ENCODE results near the gene FSCN2. TPM values are rescaled to one million over a fixed set of nuclear protein-coding genes. Genes with fewer than 3 reads are reported as not detected.

The FSCN2 gene
- total and polyA plus RNA-seq, 2 of the 4 experiments (the other 2 are of a cell fraction), result 0.18 to 0.84 TPM

GRCh38 chr17:81539961-81540675 is 11.9 kb downstream of the FSCN2 start:
- no peaks in the 10 kb centered on the region for H3K9me3 ChIP-seq (ENCODE audit: control insufficient read depth, insufficient read depth, low read length)
- no peak overlapping the region for H4K5ac ChIP-seq (ENCODE audit: low read depth, low read length)
- H2BK120ac ChIP-seq (ENCODE audit: low read depth, low read length), result no peak overlapping the region
- no peak for ATAC-seq (ENCODE audit: low read depth)
- H3K23ac ChIP-seq (ENCODE audit: low read depth, low read length), result no peak overlapping the region
- H3K27ac ChIP-seq (ENCODE audit: insufficient read depth, low read length), result no peak overlapping the region
- DNase-seq, result no peak
- H3K18ac ChIP-seq (ENCODE audit: low read depth, low read length), result no peak overlapping the region
- peaks cover 10% of the 10 kb centered on the region; the same call in 1 of the 2 replicates for H3K27me3 ChIP-seq (ENCODE audit: control insufficient read depth, insufficient read depth, low read length)
- POLR2A ChIA-PET (ENCODE audit: unreplicated experiment), result no interaction called here
- H3K56ac ChIP-seq (ENCODE audit: extremely low read depth, insufficient read depth, low read length), result no peak overlapping the region
- H3K4me3 ChIP-seq (ENCODE audit: insufficient read depth, low read depth, low read length), result no peak overlapping the region
- H2AFZ ChIP-seq (replicated peaks; ENCODE audit: low read length, poor library complexity), result no peak overlapping the region
- peaks cover 7% of the 10 kb centered on the region; the same call in 1 of the 2 replicates for H4K20me1 ChIP-seq (ENCODE audit: insufficient read depth, low read length)
- TF ChIP-seq RAD21 (IDR thresholded peaks at IDR 0.05; ENCODE audit: low read length) (no peak), NFE2L2 (IDR thresholded peaks at IDR 0.05; ENCODE audit: low read depth, low read length) (no peak), CHD1 (IDR thresholded peaks at IDR 0.05; ENCODE audit: low read depth, low read length) (no peak), SMC3 (IDR thresholded peaks at IDR 0.05; ENCODE audit: low read depth, low read length) (no peak), MXI1 (IDR thresholded peaks at IDR 0.05; ENCODE audit: borderline replicate concordance, low read depth, low read length) (no peak), BHLHE40 (IDR thresholded peaks at IDR 0.05; ENCODE audit: low read depth, low read length) (no peak), MAZ (IDR thresholded peaks at IDR 0.05; ENCODE audit: borderline replicate concordance, low read depth, low read length) (no peak), USF2 (IDR thresholded peaks at IDR 0.05; ENCODE audit: low read depth, low read length) (no peak), POLR2A (IDR thresholded peaks at IDR 0.05; ENCODE audit: low read depth, low read length) (no peak), CTCF (conservative IDR thresholded peaks at IDR 0.05; ENCODE audit: low read depth, low read length) (no peak), CEBPB (IDR thresholded peaks at IDR 0.05; ENCODE audit: low read depth, low read length) (no peak), ELK1 (IDR thresholded peaks at IDR 0.05; ENCODE audit: borderline replicate concordance, low read depth, low read length) (no peak), RCOR1 (IDR thresholded peaks at IDR 0.05; ENCODE audit: insufficient replicate concordance, low read length) (no peak), RFX5 (IDR thresholded peaks at IDR 0.05; ENCODE audit: low read depth, low read length) (no peak), FOS (IDR thresholded peaks at IDR 0.05; ENCODE audit: low read depth, low read length) (no peak), MAFK (IDR thresholded peaks at IDR 0.05; ENCODE audit: low read depth, low read length) (no peak)
- intact Hi-C loops (cut with micrococcal nuclease) (no loop called here), dilution Hi-C loops (cut with HindIII; ENCODE audit: low sequenced_read_pairs, unreplicated experiment) (no loop called here), in situ Hi-C loops (cut with MboI; ENCODE audit: low sequenced_read_pairs) (no loop called here)
- H3K4ac ChIP-seq (ENCODE audit: low read depth, low read length), result no peak overlapping the region
- H3K9me1 ChIP-seq (ENCODE audit: insufficient read depth, low read length), result no peaks in the 10 kb centered on the region
- no peak overlapping the region for H2BK20ac ChIP-seq (ENCODE audit: low read depth, low read length)
- H2AK9ac ChIP-seq (replicated peaks; ENCODE audit: low read depth, low read length, poor library complexity), result no peak overlapping the region
- H2BK15ac ChIP-seq (ENCODE audit: low read depth, low read length), result no peak overlapping the region
- H4K91ac ChIP-seq (ENCODE audit: insufficient read depth, low read depth, low read length), result no peak overlapping the region
- no peaks in the 10 kb centered on the region; a peak in 1 of 4 replicates for H3K79me1 ChIP-seq (ENCODE audit: low read depth in 1 of 2, low read length in 2 of 2)
- H3K14ac ChIP-seq (replicated peaks; ENCODE audit: low read depth, low read length), result no peak overlapping the region
- H2AK5ac ChIP-seq (ENCODE audit: low read depth, low read length), result no peak overlapping the region
- no peaks in the 10 kb centered on the region for H3K4me1 ChIP-seq (ENCODE audit: control insufficient read depth, insufficient read depth, low read length)
- WGBS, 2 experiments (ENCODE audit: extremely low coverage in 2 of 2, insufficient read length in 1 of 2), result 98% methylated on average over 13 of the region's 28 CpGs; no CpG with 5 or more reads in 1 of the 2 experiments
- peaks cover 34% of the 10 kb centered on the region for H3K36me3 ChIP-seq (ENCODE audit: control insufficient read depth, insufficient read depth, low read length)
- BruUV-seq (replicated peaks), result no TSS peak
- H3K4me2 ChIP-seq (ENCODE audit: low read depth, low read length), result no peak overlapping the region
- CTCF ChIA-PET, result no interaction called here
- no peak overlapping the region for H3K9ac ChIP-seq (ENCODE audit: low read depth, low read length)
- H4K8ac ChIP-seq (ENCODE audit: low read depth in 2 of 2, low read length in 2 of 2), result no peak overlapping the region
- H2BK5ac ChIP-seq (ENCODE audit: low read depth, low read length, poor library complexity, severe bottlenecking), result no peak overlapping the region

All from IMR-90 (cell line).